ENCODE data around the gene MAP7D3. TPM values are rescaled to one million over a fixed set of nuclear protein-coding genes. Genes with fewer than 3 reads are reported as not detected.

MAP7D3 gene
- total and polyA plus RNA-seq, 7 donors, result 0.92 to 21.0 (median 11.3) TPM

DNA sequence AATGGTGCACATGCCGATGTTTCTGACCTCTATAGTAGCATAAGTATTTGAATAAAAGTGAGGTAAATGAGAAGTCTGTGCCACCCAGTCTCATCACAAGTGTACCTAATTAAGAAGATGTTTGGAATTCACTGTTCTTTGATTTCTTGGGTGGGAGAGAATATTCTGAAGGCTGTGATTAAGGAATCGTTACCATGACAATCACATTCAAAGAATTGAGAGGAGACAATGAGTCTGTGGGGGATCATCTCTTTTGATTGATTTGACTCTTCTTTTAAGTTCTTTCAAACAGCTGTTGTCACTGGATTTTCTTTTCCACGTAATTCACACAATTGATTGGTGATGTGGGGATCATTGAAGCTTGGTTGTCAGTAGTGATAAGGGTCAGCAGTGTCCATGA is 85.8 kb downstream of the MAP7D3 start:
- DNase-seq, result no peak
- peak overlapping the region; percentile 94 to 99 (median 97) for H3K27ac ChIP-seq
- peaks cover 0 to 79% (median 39%) of the 10 kb centered on the region in 4 donors for H3K4me1 ChIP-seq
- 60 to 85% methylated on average over 3 of the region's 3 CpGs for WGBS, 2 donors
- H3K27me3 ChIP-seq, result no peaks in the 10 kb centered on the region
- TF ChIP-seq POLR2A (IDR thresholded peaks at IDR 0.05) (no peak), POLR2AphosphoS5 (IDR thresholded peaks at IDR 0.05) (no peak), CTCF (IDR thresholded peaks at IDR 0.05) (no peak), EP300 (IDR thresholded peaks at IDR 0.05) (no peak)
- H3K36me3 ChIP-seq, result no peaks in the 10 kb centered on the region
- intact Hi-C loops (cut with DNase I), result loop anchor here (5.0 kb wide), 1 partner anchor 102 kb away; no protein-coding TSS in a partner anchor
- H3K9me3 ChIP-seq, result no peaks in the 10 kb centered on the region
- no peak overlapping the region for H3K4me3 ChIP-seq

DNA sequence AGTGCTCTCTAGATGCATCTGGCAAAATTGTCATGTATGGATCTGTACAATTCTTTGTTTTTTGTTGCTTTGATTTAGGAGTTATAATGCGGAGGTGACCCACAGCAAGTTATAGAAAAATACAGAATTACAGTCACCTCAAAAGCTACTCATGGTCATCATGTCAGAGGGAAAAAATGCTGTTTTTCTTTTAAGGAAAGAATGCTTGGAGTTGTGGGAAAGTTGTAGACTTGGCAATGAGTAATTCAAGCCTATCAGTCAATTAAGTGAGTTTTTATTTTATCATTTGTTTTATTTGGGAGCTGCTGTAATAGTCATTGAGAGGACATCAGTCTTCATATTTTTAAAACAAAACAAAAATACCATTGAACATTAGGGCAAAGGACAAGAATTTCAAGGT is 87.5 kb downstream of the MAP7D3 start:
- H3K27ac ChIP-seq, result peak overlapping the region; percentile 94 to 99 (median 97)
- H3K27me3 ChIP-seq, result no peaks in the 10 kb centered on the region
- TF ChIP-seq POLR2AphosphoS5 (IDR thresholded peaks at IDR 0.05), result no peak
- no peak for TF ChIP-seq EP300 (IDR thresholded peaks at IDR 0.05)
- TF ChIP-seq CTCF (IDR thresholded peaks at IDR 0.05), result no peak
- no peak for TF ChIP-seq POLR2A (IDR thresholded peaks at IDR 0.05)
- no peak for DNase-seq
- H3K36me3 ChIP-seq, result no peaks in the 10 kb centered on the region
- no peaks in the 10 kb centered on the region for H3K9me3 ChIP-seq
- intact Hi-C loops (cut with DNase I), result loop anchor here (2.0 to 5.0 kb wide), 2 partner anchors 106 to 135 kb away; no protein-coding TSS in a partner anchor
- 87 to 92% methylated on average over 1 of the region's 1 CpG for WGBS, 2 donors
- peaks cover 0 to 82% (median 33%) of the 10 kb centered on the region in 4 donors for H3K4me1 ChIP-seq
- H3K4me3 ChIP-seq, result no peak overlapping the region

Other genes starting within 250 kb of the MAP7D3 start
- gene FHL1, start 103.9 kb downstream of the MAP7D3 start, total RNA-seq, result 1,000 to 10,000 TPM in 3 of 4 donors, 100 to 1,000 TPM in 1; 701 to 1,465 (median 1,246) TPM
- gene FHL1, start 103.9 kb downstream of the MAP7D3 start, polyA plus RNA-seq, result 10 to 100 TPM; 27.0 to 73.3 (median 42.2) TPM
- gene ADGRG4, start 49.6 kb upstream of the MAP7D3 start, total RNA-seq, result under 1 TPM in 1 of 4 donors, not detected in 3; under 0.01 TPM
- gene ADGRG4, start 49.6 kb upstream of the MAP7D3 start, polyA plus RNA-seq, result not detected
- not detected for gene BRS3, start 236.5 kb upstream of the MAP7D3 start, total RNA-seq
- gene BRS3, start 236.5 kb upstream of the MAP7D3 start, polyA plus RNA-seq, result not detected
- gene HTATSF1, start 246.2 kb upstream of the MAP7D3 start, total RNA-seq, result 10 to 100 TPM; 47.1 to 62.4 (median 55.0) TPM
- 10 to 100 TPM; 35.7 to 44.4 (median 37.2) TPM for gene HTATSF1, start 246.2 kb upstream of the MAP7D3 start, polyA plus RNA-seq

All from sigmoid colon (tissue), 7 donors.